ENCODE measurements around the gene GNPTAB.

DNA sequence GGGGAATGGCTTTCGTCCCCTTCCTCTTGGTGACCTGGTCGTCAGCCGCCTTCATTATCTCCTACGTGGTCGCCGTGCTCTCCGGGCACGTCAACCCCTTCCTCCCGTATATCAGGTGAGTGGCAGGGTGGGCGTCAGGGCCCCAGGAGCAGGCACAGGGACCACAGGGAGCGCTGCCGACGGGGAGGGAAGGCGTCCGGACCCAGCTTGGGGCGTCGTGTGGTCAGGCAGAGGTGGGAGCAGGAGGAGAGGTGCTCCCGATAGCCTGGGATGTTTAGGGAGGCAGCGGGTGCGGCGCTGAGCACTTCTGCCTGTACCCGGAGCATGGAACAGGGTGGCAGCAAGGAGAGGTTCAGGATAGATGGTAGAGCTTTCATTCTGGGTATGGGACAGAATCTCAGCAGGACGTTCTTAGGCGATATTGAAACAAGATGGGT is 47.1 kb upstream of the GNPTAB start:
- TF ChIP-seq, protein P1, sequence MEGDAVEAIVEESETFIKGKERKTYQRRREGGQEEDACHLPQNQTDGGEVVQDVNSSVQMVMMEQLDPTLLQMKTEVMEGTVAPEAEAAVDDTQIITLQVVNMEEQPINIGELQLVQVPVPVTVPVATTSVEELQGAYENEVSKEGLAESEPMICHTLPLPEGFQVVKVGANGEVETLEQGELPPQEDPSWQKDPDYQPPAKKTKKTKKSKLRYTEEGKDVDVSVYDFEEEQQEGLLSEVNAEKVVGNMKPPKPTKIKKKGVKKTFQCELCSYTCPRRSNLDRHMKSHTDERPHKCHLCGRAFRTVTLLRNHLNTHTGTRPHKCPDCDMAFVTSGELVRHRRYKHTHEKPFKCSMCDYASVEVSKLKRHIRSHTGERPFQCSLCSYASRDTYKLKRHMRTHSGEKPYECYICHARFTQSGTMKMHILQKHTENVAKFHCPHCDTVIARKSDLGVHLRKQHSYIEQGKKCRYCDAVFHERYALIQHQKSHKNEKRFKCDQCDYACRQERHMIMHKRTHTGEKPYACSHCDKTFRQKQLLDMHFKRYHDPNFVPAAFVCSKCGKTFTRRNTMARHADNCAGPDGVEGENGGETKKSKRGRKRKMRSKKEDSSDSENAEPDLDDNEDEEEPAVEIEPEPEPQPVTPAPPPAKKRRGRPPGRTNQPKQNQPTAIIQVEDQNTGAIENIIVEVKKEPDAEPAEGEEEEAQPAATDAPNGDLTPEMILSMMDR (IDR thresholded peaks at IDR 0.05): no peak
- TF ChIP-seq POLR2A (IDR thresholded peaks at IDR 0.05): no peak
